ENCODE results near the gene WDTC1.

DNA sequence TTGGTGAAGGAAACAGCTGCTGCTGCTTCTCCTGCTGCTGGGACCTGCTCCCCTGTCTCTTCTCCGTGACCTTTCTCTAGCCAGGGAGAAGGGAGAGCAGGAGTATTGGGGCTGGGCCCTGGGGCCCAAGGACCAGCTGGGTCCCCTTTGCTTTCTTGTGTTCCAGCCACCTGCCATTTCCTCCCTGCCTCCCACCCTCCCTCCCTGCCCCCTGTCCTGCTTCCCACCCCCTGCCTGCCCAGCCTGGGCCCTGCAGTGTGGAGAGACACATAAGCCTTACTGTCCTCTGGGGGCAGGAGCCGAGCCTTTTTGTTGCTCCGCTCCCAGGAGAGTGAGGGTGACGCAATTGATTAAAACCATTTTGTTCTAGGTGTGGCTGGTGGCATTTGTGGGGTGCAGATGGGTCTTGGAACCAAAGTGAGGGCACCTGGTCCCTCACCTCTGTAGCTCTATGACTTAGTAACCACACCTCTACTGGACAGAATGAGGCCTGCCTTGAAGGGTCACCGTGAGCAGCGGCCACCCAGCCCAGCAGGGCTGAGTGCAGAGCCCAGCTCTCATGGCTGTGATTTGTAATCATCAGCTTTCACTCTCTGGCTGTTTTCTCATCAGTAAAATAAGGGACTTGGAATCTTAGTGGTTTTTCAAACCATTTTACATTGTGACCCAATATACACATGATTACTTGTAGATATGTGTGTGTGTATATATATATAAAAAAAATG, 73.6 kb downstream of the WDTC1 start:
- TF ChIP-seq POLR2A (IDR thresholded peaks at IDR 0.05; ENCODE audit: low read length) (no peak), GATA1 (IDR thresholded peaks at IDR 0.05; ENCODE audit: low read depth, low read length) (no peak)
